Measurements from ENCODE around the gene ERG.

GRCh38 chr21:38492007-38492406, 6.3 kb downstream of the ERG start:
- no peak for TF ChIP-seq POLR2A (conservative IDR thresholded peaks at IDR 0.05)
- TF ChIP-seq IRF2 (CRISPR knock-in tag; IDR thresholded peaks at IDR 0.05) = no peak
- no peak for TF ChIP-seq POLR2AphosphoS5 (IDR thresholded peaks at IDR 0.05; ENCODE audit: control insufficient read depth, insufficient read depth, low read depth, low read length)
- TF ChIP-seq ETV6 (IDR thresholded peaks at IDR 0.05; ENCODE audit: borderline replicate concordance in 1 of 2, low read depth in 2 of 2, low read length in 1 of 2) = no peak
- TF ChIP-seq ETV6 (CRISPR knock-in tag; IDR thresholded peaks at IDR 0.05; ENCODE audit: borderline replicate concordance) = no peak
- TF ChIP-seq, protein P1, sequence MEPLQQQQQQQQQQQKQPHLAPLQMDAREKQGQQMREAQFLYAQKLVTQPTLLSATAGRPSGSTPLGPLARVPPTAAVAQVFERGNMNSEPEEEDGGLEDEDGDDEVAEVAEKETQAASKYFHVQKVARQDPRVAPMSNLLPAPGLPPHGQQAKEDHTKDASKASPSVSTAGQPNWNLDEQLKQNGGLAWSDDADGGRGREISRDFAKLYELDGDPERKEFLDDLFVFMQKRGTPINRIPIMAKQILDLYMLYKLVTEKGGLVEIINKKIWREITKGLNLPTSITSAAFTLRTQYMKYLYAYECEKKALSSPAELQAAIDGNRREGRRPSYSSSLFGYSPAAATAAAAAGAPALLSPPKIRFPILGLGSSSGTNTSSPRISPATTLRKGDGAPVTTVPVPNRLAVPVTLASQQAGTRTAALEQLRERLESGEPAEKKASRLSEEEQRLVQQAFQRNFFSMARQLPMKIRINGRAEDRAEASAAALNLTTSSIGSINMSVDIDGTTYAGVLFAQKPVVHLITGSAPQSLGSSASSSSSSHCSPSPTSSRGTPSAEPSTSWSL (CRISPR knock-in tag; IDR thresholded peaks at IDR 0.05; ENCODE audit: borderline replicate concordance) = no peak
- no peak for TF ChIP-seq ZEB2 (IDR thresholded peaks at IDR 0.05)
- TF ChIP-seq ZNF197 (CRISPR knock-in tag; IDR thresholded peaks at IDR 0.05; ENCODE audit: low read depth) = no peak
- TF ChIP-seq ZNF184 (CRISPR knock-in tag; IDR thresholded peaks at IDR 0.05) = no peak
- TF ChIP-seq ARHGAP35 (IDR thresholded peaks at IDR 0.05; ENCODE audit: partially characterized antibody) = no peak
- no peak for TF ChIP-seq ATF3 (IDR thresholded peaks at IDR 0.05)
- TF ChIP-seq ATF3 (CRISPR knock-in tag; conservative IDR thresholded peaks at IDR 0.05) = no peak
- TF ChIP-seq CTCF (IDR thresholded peaks at IDR 0.05 in 2 of 3, conservative IDR thresholded peaks at IDR 0.05 in 1 of 3; ENCODE audit: insufficient read depth in 2 of 3, low read depth in 1 of 3, low read length in 3 of 3) = no peak
- no peak for TF ChIP-seq EWSR1 (IDR thresholded peaks at IDR 0.05; ENCODE audit: borderline replicate concordance, low read depth, partially characterized antibody)
- TF ChIP-seq, protein P2, sequence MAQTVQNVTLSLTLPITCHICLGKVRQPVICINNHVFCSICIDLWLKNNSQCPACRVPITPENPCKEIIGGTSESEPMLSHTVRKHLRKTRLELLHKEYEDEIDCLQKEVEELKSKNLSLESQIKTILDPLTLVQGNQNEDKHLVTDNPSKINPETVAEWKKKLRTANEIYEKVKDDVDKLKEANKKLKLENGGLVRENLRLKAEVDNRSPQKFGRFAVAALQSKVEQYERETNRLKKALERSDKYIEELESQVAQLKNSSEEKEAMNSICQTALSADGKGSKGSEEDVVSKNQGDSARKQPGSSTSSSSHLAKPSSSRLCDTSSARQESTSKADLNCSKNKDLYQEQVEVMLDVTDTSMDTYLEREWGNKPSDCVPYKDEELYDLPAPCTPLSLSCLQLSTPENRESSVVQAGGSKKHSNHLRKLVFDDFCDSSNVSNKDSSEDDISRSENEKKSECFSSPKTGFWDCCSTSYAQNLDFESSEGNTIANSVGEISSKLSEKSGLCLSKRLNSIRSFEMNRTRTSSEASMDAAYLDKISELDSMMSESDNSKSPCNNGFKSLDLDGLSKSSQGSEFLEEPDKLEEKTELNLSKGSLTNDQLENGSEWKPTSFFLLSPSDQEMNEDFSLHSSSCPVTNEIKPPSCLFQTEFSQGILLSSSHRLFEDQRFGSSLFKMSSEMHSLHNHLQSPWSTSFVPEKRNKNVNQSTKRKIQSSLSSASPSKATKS (CRISPR knock-in tag; IDR thresholded peaks at IDR 0.05) = no peak
- no peak for TF ChIP-seq TCF7L2 (IDR thresholded peaks at IDR 0.05; ENCODE audit: low read depth, low read length)
